SK-N-MC (cell line): ENCODE measurements around the gene CELA3B.

ENCODE experiments used
- EZH2 ChIP-seq: fragments of 200-600 bp; sonication (generic); IDR thresholded peaks from one replicate; pipeline ENCODE4 v1.6.1; 2017; ENCODE audit warnings: antibody characterized with exemption
- POLR2AphosphoS5 ChIP-seq: IDR thresholded peaks from 2 replicates; pipeline ENCODE4 v1.6.1; 2012; ENCODE audit warnings: mild to moderate bottlenecking, low read depth, low read length, borderline replicate concordance

DNA sequence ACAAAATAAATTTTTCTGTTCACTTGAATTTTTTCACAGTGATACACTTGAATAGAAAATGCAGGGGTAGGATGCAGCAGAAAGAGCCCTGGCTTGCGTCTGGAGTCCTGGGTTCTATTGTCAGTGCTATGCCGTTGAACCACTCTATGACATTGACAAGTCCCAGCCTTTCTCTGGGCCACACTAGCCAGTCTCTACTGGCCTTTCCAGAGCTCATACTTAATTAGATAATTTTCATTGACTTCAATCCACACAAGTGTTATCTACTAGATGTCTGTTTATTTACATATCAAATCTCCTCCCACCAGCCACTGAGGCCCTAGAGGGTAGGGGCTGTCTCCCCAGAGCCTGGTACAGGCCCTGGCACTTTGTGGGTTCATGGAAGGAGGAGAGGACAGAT is 15.5 kb upstream of the CELA3B start:
- TF ChIP-seq POLR2AphosphoS5 (no peak), EZH2 (no peak)
